GM18526 (cell line): Measurements from ENCODE around the gene JUP.

Experiments
- POLR2A ChIP-seq: IDR thresholded peaks from 3 replicates; pipeline ENCODE4 v1.6.1; 2011; ENCODE audit not compliant: insufficient read length; ENCODE audit errors: extremely low read depth

Gene JUP

GRCh38 chr17:41813152-41813680 is 26.7 kb upstream of the JUP start:
- no peak for TF ChIP-seq POLR2A

GRCh38 chr17:41812381-41813151 is 26.1 kb upstream of the JUP start, which contains the start of gene FKBP10:
Gene FKBP10, plus strand, starts transcription at chr17:41813004. Its CDS starts 31 bp downstream, at chr17:41813035.
- no peak for TF ChIP-seq POLR2A

- no peak for TF ChIP-seq POLR2A
Measured at GRCh38 chr17:41811549-41812380, 25.3 kb upstream of the JUP start, which contains the start of gene P3H4. Gene P3H4, minus strand, starts transcription at chr17:41811949. Its CDS starts 34 bp downstream, at chr17:41811915.

- TF ChIP-seq POLR2A, result no peak
Measured at GRCh38 chr17:41810659-41811548, 24.4 kb upstream of the JUP start.

GRCh38 chr17:41806685-41807445 is 20.4 kb upstream of the JUP start:
- no peak for TF ChIP-seq POLR2A

GRCh38 chr17:41803049-41804020 is 16.8 kb upstream of the JUP start:
- TF ChIP-seq POLR2A, result no peak

GRCh38 chr17:41801374-41802271 is 15.1 kb upstream of the JUP start:
- TF ChIP-seq POLR2A, result no peak

GRCh38 chr17:41800601-41801373 is 14.3 kb upstream of the JUP start:
- TF ChIP-seq POLR2A, result no peak

- TF ChIP-seq POLR2A, result no peak
Measured at GRCh38 chr17:41799366-41799765, 12.9 kb upstream of the JUP start.

- TF ChIP-seq POLR2A, result no peak
Measured at GRCh38 chr17:41797377-41797776, 10.9 kb upstream of the JUP start.
